ENCODE measurements around the gene SHOC2. TPM values are rescaled to one million over a fixed set of nuclear protein-coding genes. Genes with fewer than 3 reads are reported as not detected.
"Not testable (repeated sequence)": the region's sequence is repeated elsewhere in the genome, so short reads cannot be mapped to it uniquely, and the experiment has no call there.

Gene SHOC2
- total RNA-seq, 2 donors from 2014 or later: 43.0 to 49.4 TPM

DNA sequence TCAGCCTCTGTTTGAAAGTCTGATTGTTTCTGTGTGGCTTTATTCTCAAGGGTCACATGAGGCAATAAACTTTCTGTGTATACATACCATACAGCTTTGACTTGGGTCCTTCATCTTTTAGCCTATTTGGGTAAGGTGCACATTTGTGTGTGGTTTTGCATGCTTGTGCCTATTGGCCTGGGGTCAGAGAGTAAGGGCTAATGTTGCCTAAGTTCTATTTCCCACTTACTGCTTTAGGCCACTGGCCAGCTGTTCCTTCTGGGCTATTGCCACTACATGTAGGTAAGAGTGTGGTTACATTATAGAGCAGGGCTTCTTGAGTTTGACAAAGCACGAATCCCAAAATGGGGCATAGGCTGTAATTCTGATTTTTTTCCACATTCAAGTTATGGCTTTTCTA, 22.2 kb upstream of the SHOC2 start:
- ATAC-seq (no peak), DNase-seq (no peak)
- intact Hi-C loops (cut with DNase I): loop anchor here (10.0 kb wide), 2 partner anchors 152 to 282 kb away; no protein-coding TSS in a partner anchor

DNA sequence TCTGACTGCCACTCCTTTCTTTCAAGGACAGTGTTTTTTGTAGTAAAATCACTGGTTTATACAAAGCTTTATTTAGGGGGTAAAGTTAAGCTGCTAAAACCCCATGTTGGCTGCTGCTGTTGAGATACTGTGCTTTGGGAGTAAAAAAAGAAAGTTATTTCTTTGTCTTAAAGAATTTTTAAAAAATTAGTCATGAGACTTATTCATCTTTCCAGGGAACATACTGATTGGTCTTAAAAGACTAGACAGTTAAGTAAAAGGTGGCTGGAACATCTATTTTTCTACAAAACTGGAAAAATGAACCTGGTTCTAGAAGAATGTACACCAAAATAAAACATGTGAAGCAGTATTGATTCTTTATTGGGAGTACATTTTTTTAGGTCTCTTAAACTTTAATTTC, 21.0 kb upstream of the SHOC2 start:
- DNase-seq (no peak), ATAC-seq (no peak)
- intact Hi-C loops (cut with DNase I): loop anchor here (10.0 kb wide), 2 partner anchors 154 to 284 kb away; no protein-coding TSS in a partner anchor

DNA sequence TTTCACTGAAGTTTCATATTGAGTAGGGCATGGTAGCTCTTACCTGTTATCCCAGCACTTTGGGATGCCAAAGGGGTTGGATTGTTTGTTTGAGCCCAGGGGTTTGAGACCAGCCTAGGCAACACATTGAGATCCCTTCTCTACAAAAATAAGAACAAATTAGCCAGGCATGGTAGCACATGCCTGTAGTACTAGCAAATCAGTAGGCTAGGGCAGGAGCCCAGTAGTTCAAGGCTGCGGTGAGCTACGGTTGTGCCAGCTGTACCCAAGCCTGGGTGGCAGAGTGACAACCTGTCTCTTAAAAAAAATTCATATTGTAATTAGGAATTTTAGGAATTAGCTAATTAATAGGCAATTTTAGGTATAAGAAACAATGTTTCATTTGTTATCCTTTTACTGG, 18.4 kb upstream of the SHOC2 start:
- ATAC-seq (no peak), DNase-seq (no peak)
- intact Hi-C loops (cut with DNase I): loop anchor here in 1 of 2 donors (5.0 kb wide), 1 partner anchor 594 kb away; no protein-coding TSS in a partner anchor

DNA sequence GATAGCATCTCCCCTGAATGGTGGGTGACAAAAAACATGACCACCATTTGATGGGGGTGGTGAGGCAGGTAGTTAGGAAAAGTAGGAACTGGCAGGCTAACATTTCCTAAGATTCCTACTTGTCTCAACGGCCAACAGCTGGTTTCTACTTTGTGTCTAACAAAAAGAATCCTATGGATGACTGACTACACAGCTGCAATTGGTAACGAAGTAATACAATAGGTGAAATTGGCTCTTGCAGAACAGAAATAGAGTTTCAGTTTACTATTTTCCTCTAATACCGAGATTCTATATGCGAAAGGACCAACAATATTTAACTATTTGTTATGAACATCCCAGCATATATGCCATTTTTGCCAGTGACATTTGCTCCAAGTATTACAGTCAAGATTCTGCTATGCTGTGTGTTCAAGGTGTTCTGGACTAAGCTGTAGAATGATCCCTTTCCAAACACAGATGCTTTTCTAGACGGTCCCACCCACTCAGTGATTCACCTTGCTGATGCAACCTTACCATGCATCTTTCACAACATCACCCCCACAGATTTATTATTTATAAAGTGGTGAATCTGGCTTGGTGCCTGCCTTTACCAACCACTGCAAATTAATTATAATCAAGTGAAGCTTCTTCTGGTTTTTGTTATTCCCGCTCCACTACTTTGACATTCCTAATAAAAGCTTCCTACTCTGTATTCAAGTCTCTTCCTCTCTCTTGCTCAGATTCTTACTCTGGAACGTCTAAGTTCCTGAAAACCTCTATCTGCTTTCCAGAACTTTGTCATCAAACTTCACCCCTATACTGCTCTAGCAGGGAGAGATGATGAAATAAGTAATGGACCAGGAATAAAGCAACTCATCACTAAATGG, 17.2 kb upstream of the SHOC2 start:
- ATAC-seq: peak in 1 of 2 donors; percentile 86
- no peak for DNase-seq
- intact Hi-C loops (cut with DNase I): loop anchor here in 1 of 2 donors (5.0 kb wide), 1 partner anchor 595 kb away; no protein-coding TSS in a partner anchor

DNA sequence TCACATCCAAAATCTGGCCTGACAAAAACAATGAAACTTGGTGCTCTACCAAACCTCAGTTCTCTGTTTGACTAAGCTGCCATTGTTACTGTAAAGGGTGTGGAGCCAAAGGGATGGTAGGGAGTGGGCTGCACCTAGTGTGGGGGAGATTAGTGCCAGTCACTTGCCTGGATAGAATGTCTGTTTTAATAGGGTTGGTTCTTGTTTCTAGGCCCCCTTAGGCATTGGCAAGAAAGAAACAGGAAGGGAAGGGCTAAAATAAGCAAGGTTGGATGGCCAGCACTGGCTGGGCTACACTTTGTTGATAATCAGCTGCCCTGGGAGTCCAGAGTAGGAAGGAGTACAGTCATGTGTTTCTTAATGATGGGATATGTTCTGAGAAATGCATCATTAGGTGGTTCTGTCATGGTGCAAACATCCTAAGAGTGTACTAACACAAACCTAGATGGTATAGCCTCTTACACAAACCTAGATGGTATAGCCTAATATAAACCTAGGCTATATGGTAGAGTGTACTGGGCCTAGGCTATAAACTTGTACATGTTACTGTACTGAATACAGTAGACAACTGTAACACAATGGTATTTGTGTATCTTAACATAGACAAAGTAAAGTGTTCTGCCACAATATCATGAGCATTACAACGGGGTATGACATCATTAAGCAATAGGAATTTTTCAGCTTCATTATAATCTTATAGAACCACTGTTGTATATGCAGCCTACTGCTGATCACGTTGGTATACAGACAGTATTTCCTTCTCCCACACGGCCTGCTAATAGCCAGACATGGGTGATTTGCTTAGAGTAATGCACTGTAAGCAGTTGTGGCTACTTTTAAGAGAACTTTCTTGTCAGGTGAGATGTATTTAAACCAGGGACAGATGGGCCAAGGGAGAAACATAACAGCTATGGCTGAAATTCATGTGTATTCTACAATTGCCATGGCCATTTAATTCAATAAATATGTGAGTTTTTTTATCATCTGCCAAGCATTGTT, 15.8 kb upstream of the SHOC2 start:
- intact Hi-C loops (cut with DNase I): loop anchor here in 1 of 2 donors (5.0 kb wide), 1 partner anchor 596 kb away; no protein-coding TSS in a partner anchor
- ATAC-seq: peak in 1 of 2 donors; percentile 50

DNA sequence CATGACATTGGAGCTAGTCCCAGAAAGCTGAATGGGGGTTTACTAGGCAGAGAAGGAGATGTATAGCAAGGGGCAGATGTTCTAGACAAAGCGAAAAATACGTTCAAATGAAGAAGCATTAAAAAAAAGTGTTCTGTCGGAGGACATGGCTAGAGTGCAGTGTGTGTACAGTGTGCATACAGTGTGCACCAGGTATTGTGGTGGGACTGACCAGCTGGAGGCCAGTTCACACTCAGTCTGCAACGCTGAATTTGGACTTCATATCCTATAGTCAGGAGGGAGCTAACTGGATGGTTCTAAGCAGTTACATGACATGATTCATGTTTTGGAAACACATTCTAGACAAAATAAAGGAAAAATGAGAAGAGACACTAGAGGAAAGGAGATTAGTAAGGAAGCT, 9.3 kb upstream of the SHOC2 start:
- DNase-seq: no peak
- intact Hi-C loops (cut with DNase I): no loop called here
- ATAC-seq: no peak

More for the DNA sequence above, 15.8 kb upstream of the SHOC2 start:
- no peak for DNase-seq

DNA sequence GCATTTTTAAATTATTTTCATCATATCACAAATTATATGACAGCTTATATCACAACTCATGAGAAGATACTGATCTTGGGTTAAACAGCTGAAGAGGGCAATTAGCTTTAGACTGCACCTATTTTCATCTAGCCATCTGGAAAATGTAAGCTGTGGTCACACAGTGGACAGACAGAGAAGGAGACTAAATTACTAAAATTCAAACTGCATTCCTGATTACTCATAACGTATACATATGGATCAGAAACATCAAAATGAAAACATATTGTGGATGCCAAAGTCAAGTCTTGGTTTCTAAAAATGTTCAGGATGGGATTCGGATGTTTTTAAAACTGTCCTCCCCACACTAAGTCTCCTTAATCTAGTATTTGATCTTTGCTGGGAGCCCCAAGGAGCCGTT, 7.0 kb upstream of the SHOC2 start:
- no peak for DNase-seq
- intact Hi-C loops (cut with DNase I): no loop called here
- ATAC-seq: no peak

DNA sequence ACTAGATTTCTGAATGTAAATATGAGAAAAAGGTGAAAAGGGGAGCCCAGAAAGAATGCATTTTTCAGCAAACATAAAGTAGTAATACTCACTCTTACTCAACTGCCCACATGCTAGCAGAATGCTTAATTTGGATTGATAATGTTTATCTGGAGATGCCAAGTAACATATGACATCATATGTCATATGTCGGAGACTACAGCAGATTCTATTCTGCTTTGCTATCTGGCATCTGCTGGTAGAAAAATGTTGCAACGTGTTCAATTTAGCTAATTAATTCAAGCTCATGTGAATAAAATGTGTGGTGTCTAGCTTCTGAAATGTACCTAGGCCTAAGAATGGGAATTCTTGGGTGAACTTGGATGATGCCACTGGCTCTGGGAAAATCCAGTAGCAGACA, 5.0 kb upstream of the SHOC2 start:
- no peak for ATAC-seq
- intact Hi-C loops (cut with DNase I): no loop called here
- no peak for DNase-seq

DNA sequence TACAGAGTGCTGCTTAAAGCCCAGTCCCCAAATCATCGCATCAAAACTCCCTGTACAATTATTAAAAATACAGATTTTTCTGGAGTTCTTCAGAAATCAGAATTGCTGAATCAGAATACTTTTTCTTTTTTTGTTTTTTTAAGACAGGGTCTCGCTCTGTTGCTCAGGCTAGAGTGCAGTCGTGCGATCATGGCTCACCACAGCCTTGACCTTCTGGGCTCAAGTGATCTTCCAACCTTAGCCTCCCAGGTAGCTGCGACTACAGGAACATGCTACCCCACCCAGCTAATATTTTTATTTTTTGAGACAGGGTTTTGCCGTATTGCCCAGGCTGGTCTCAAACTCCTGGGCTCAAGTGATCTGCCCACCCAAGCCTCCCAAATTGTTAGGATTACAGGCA, 4.4 kb upstream of the SHOC2 start:
- no peak for ATAC-seq
- intact Hi-C loops (cut with DNase I): no loop called here
- no peak for DNase-seq

DNA sequence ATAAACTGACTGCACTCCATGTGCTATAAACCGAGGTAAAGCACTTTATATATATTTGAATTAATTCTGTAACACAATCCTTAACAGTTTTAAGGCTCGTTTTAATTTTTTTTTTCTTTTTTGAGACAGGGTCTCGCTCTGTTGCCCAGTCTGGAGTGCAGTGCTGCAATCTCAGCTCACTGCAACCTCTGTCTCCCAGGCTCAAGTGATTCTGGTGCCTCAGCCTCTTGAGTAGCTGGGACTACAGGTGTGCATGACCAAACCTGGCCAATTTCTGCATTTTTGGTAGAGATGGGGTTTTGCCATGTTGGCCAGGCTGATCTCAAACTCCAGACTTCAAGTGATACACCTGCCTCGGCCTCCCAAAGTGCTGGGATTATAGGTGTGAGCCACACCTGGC, 3.8 kb upstream of the SHOC2 start:
- intact Hi-C loops (cut with DNase I); ATAC-seq: not testable (repeated sequence)

DNA sequence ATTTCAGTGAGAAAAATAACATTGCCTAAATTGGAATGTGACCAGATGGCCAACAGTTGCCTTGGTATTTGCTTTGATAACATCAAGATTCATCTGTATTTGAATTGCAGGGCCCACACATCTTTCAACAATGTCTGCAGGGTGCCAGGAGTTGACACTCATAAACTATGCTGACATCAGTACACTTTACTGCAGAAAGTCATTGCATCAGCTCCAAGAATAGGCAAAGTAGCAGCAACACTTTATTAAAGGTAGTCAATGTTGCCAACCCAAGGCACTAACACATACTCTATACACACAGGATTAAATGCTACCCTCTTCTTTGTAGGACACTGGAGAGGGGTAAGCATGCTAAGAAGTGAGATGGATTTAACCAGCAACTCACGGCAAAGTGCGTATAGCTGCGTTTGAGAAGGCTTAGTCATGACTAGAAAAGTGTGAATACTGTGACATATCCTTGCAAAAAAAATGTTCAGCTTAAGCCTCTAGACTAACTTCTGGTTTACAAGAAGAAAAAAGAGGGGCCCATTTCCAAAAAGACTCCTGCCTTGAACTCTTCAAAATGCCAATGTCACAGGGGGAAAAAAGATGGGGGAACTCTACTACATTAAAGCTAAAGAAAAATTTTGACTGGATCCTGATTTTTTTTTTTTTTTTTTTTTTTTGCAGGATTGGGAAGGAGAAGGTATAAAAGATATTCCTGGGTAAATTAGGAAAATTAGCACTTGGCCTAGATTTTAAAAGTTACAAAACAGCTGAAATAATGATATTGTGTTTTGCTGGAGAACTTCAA, 2.7 kb upstream of the SHOC2 start:
- ATAC-seq (no peak), DNase-seq (no peak)
- intact Hi-C loops (cut with DNase I): no loop called here

More for the DNA sequence above, 3.8 kb upstream of the SHOC2 start:
- not testable (repeated sequence) for DNase-seq

DNA sequence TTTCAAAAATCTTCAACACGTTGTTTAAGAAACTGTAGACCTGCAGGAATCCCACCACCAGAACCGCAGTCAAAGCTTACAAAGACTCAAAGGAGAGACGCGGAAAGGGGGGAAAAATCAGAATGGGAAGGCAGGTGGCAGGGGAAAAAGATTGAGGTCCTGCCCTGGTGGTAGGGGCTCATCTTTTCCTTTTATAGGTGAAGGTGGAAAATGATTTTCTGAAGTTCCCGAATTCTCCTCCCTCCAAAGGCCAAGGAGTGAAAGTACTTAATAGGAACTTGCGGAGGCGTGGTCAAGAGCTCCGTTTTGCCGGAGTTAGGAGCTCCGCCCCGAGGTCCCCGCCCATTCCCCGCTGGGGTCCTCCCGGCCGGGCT, 1.1 kb upstream of the SHOC2 start:
- DNase-seq: peak; percentile 98
- intact Hi-C loops (cut with DNase I): no loop called here
- ATAC-seq: no peak

DNA sequence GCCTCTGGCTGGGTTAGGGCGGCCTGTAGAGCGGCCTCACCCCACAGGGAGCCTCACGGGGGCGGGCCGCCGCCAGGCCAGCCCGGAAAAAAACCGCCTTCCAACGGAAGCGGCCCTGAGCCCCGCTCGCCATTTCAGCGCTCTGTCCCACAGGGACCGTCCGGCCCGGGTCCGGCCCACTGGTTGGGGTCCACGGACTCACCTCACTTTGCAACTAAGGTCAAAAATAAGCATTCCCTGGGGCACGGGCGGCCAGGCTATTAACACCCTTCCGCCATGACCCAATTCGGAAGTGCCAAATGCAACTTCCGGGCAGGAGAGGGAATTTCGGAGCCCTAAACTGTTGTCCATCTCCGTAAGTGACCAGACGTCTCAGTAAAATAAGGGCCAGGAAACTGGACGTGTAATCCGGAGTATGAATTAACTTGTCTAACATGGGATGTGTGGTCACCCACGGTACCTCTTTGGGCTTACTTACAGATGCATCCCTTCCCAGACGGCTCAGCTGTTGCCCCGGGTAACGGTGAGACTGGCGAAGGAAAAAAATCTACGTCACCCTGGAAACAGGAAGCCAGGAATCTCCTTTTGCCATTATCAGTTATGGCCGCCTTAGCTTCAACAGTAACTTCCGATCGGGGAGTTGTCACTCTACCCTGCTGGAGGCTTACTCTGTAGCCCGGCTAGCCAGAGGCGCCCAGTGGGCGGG, 608 bp upstream of the SHOC2 start, which contains the start of gene BBIP1:
TSS of gene BBIP1 (minus strand) at position 538 of the 706 bp plus-strand sequence. CDS start 1,023 bp downstream, outside the sequence.
- intact Hi-C loops (cut with DNase I): no loop called here
- ATAC-seq (peak; percentile 94 to 97), DNase-seq (no peak)

DNA sequence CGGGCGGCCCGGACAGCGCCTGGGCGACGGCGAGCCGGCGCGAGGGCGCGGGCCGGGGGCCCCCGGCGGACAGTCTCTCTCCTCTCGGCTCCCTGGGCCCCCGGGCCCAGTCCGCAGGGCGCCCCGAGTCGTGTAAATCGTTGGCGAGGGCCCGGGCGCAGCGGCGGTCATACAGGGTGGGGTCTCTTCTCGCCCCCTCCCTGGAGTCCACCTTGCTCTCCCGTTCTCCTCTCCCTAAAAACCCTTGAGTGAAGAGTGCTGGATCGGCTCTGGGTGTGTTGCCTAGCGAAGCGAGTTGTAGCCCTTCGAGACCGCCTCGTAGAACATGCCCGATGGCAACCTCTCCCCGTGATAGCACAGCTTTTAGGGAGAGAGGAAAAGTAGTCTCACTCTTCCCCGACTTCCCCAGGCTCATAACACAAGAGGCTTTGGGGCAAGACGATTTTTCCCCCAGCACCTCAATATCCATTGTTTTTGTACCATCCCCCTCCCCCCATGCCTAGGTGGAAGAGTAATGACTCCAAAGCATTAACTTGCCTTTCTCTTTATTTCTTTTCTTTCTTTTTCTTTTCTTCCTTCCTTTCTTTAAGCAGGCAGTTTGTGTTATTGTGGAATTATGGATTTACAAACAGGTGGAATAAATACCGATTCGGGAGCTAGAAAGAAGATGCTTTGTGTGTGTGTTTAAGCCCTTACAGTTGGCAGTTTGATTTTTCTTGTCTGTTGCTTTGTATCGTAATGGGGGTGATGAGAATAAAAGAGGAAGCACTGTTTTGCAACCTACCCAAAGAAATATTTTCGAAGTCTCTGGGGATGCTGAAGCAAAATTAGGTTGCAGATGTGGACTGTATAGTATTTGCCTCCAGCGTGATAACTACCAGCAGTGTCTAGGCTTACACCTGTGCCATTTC, 822 bp downstream of the SHOC2 start:
- intact Hi-C loops (cut with DNase I): loop anchor here in 1 of 2 donors (10.0 kb wide), 1 partner anchor 55 kb away; no protein-coding TSS in a partner anchor
- DNase-seq: peak; percentile 34
- ATAC-seq: no peak

DNA sequence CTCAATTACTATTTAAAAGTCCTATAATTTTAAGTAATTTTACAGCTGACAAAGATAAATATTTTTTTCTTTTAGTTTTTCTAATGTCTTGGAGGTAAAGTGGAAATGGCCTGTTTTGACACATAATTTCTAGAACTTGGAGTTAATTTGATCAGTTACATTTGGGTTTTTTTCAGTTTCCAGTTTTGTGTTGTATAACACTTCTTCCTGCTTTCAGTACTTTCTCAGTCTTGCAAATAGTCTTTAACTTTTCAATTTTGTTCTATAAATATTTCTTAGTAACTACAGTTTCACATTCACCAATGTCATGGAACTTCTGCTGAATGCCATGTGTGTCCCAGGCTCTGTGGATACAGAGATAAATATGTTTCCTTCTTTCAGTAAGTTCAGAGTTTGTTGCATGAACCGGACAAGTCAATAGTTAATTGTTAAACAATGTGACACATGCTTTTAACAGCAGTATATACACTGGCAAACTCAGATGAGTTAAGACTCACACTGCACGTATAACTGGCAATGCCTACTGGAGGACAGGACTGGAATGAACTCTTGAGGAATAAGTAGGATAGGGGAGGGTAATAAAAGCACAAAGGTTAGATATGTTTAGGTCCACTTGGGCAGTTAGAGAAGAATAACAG, 4.6 kb downstream of the SHOC2 start:
- ATAC-seq (no peak), DNase-seq (no peak)
- intact Hi-C loops (cut with DNase I): loop anchor here in 1 of 2 donors (10.0 kb wide), 1 partner anchor 51 kb away; no protein-coding TSS in a partner anchor

DNA sequence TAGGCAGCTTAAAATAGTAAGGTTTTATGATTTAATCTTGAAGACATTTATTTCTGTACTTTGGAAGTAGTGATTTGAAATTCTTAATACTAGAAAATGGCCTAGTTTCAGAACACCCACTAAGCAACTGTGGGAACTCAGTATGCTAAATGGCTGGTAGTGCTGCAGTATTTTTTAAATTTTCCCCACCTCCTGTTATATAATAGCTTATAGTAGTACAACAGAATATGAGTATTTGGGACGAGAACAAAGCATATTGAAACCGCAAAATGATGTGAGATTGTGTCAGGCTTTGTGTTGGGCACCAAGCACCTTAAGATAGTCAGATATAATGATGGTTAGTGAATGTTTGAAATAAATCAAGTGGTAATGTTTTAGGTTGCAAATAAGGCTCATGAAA, 8.1 kb downstream of the SHOC2 start:
- no peak for ATAC-seq
- intact Hi-C loops (cut with DNase I): loop anchor here in 1 of 2 donors (10.0 kb wide), 1 partner anchor 47 kb away; no protein-coding TSS in a partner anchor
- no peak for DNase-seq

Measured in left cardiac atrium (tissue), 4 donors.